Measurements from ENCODE around the gene BCAR3. TPM values are rescaled to one million over a fixed set of nuclear protein-coding genes. Genes with fewer than 3 reads are reported as not detected.

The BCAR3 gene
- total RNA-seq, 4 donors from 2014 or later: 29.6 to 46.7 (median 37.0) TPM

- Histone ChIP-seq H3K4me1 (peaks cover 51 to 73% of the 10 kb centered on the region in 2 donors), H3K9me3 (no peaks in the 10 kb centered on the region), H3K36me3 (no peaks in the 10 kb centered on the region), H3K27me3 (no peaks in the 10 kb centered on the region), H3K4me3 (replicated peaks in 1 of 3) (no peak overlapping the region), H3K27ac (peak overlapping the region; percentile 54 to 72 (median 71))
- intact Hi-C loops (cut with DNase I): no loop called here
- peak; percentile 11 to 24 for DNase-seq
- TF ChIP-seq CTCF (IDR thresholded peaks at IDR 0.05) (no peak), POLR2A (IDR thresholded peaks at IDR 0.05) (no peak)
- 43 to 49% methylated on average over 4 of the region's 4 CpGs for WGBS, 2 donors
These were observed 12.3 kb downstream of the BCAR3 start for GRCh38 chr1:93669369-93669768.

- peak overlapping the region; percentile 54 to 72 (median 71) for H3K27ac ChIP-seq
- intact Hi-C loops (cut with DNase I): no loop called here
- H3K36me3 ChIP-seq: no peaks in the 10 kb centered on the region
- no peak for DNase-seq
- peaks cover 54 to 74% of the 10 kb centered on the region in 2 donors for H3K4me1 ChIP-seq
- no peaks in the 10 kb centered on the region for H3K27me3 ChIP-seq
- H3K4me3 ChIP-seq (replicated peaks in 1 of 3): no peak overlapping the region
- TF ChIP-seq POLR2A (IDR thresholded peaks at IDR 0.05) (no peak), CTCF (IDR thresholded peaks at IDR 0.05) (no peak)
- no peaks in the 10 kb centered on the region for H3K9me3 ChIP-seq
- WGBS, 2 donors: 95 to 97% methylated on average over 5 of the region's 5 CpGs
These were observed 12.7 kb downstream of the BCAR3 start for GRCh38 chr1:93668951-93669350.

- Histone ChIP-seq H3K36me3 (no peaks in the 10 kb centered on the region), H3K9me3 (no peaks in the 10 kb centered on the region), H3K4me3 (replicated peaks in 1 of 3) (no peak overlapping the region), H3K4me1 (peaks cover 52 to 73% of the 10 kb centered on the region in 2 donors), H3K27ac (no peak overlapping the region), H3K27me3 (no peaks in the 10 kb centered on the region)
- TF ChIP-seq CTCF (IDR thresholded peaks at IDR 0.05) (no peak), POLR2A (IDR thresholded peaks at IDR 0.05) (no peak)
- intact Hi-C loops (cut with DNase I): no loop called here
- 94 to 98% methylated on average over 5 of the region's 5 CpGs for WGBS, 2 donors
- DNase-seq: no peak
These were observed 13.5 kb downstream of the BCAR3 start for GRCh38 chr1:93668121-93668520.

- intact Hi-C loops (cut with DNase I): no loop called here
- Histone ChIP-seq H3K27me3 (no peaks in the 10 kb centered on the region), H3K9me3 (no peaks in the 10 kb centered on the region), H3K4me3 (replicated peaks in 1 of 3) (no peak overlapping the region), H3K36me3 (no peaks in the 10 kb centered on the region), H3K4me1 (peaks cover 52 to 73% of the 10 kb centered on the region in 2 donors), H3K27ac (no peak overlapping the region)
- no peak for TF ChIP-seq POLR2A (IDR thresholded peaks at IDR 0.05)
- no peak for TF ChIP-seq CTCF (IDR thresholded peaks at IDR 0.05)
- no peak for DNase-seq
- 97% methylated on average over 4 of the region's 4 CpGs for WGBS, 2 donors
These were observed 14.0 kb downstream of the BCAR3 start for GRCh38 chr1:93667642-93668041.

- intact Hi-C loops (cut with DNase I): no loop called here
- no peak for DNase-seq
These were observed 14.8 kb downstream of the BCAR3 start for GRCh38 chr1:93666613-93667384.

More at GRCh38 chr1:93666613-93667384, 14.8 kb downstream of the BCAR3 start:
- no peak for TF ChIP-seq CTCF (IDR thresholded peaks at IDR 0.05)
- TF ChIP-seq POLR2A (IDR thresholded peaks at IDR 0.05): no peak
- H3K4me1 ChIP-seq: peaks cover 49 to 71% of the 10 kb centered on the region in 2 donors
- H3K4me3 ChIP-seq (replicated peaks in 1 of 3): no peak overlapping the region
- no peaks in the 10 kb centered on the region for H3K36me3 ChIP-seq
- no peaks in the 10 kb centered on the region for H3K27me3 ChIP-seq
- no peaks in the 10 kb centered on the region for H3K9me3 ChIP-seq
- 89 to 90% methylated on average over 13 to 14 of the region's 14 CpGs for WGBS, 2 donors
- H3K27ac ChIP-seq: no peak overlapping the region
